ENCODE data around the gene NOS1AP.

The NOS1AP gene

DNA sequence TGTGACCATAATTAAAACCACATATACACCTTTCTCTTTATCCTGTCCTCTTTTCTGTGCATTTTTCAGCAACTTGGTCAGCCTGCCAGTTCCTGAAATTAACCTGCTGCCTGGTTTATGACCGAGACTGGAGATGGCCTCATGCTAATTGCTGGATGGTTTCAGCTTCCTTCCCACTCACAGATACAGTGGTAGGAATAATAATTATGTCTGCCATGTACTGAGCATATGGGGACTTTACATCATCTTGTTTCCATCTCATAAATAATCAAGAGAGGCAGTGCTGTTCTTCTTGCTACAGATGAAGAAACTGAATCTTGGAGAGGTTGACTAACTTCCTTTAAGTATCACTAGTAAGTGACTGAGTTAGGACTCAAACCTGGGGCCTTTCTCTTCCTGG, 148.2 kb downstream of the NOS1AP start:
- DNase-seq = no peak

DNA sequence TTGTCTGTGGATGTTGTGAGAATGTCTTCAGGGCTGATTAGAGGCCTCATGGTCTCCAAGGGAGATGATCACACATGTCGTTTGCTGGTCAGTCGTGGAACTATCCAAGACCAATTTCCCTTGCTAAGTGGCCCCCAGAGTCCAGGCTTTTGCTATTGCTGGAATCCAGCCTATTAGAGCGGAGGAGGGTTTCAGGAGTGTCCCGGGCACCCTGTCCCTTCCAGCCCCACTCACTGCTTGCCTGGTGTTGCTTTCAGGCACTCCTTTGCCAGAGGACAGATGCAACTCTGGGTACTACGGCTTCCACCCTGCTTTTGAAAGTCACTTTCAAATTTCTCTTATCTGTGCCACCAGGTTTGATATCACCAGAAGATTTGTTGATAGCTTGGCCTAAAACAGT, 149.1 kb downstream of the NOS1AP start:
- DNase-seq = no peak

DNA sequence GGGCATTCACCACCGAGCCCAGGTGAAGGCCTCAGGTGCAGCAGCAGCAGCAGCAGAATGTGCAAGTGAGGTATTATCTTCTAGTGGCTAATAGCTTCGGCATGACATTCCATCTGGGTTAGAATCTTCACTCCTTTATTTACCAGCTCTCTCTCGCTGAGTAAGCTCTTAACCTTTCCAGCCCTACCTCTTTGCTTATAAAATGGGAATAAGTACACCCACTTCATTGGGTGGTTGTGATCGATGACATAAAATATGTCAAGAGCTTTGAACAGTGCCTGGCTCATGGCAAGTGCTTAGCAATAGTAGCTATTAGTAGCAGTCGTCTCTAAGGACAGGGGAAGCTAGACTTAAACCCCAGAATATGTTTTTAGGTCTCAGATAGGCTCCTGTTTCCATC, 149.5 kb downstream of the NOS1AP start:
- DNase-seq = no peak

DNA sequence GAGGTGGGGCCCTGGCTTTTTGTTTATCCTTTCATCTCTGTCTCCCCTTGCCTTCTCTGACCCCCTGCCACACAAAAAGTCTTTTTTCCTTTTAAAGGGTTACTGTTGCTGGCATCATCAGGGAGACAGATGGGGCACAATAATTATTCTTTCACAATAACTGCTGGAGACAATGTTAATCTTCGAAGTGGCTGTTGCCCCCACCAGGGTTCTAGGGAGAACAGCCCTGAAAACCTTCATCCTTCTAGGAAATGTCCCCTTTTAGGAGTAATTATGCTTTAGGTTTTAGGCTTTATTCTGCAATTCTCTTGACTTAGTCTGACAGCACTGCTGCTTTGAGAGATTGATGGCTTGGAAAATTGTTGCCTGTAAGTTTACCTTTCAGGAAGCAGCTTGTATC, 150.0 kb downstream of the NOS1AP start:
- no peak for DNase-seq

DNA sequence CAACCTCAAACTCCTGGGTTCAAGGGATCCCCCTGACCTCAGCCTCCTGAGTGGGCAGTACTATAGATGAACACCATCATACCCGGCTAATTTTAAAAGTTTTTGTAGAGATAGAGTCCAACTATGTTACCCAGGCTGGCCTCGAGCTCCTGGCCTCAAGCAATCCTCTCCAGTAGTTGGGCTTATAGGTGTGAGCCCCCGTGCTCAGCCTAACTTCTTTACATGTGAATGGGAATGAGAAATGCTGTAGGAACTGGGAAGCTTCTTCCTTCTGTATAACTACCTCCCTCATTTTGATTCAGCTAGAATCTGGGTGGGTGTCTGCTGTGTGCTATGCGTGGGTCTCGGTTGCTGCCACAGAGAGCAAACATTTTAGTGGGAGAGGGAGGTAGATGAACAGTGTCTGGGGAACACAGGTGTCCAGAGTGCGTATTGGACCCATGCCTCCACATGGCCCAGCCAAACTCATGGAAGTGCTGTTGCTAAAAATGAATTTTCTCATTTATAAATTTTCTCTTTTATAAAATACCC, 150.6 kb downstream of the NOS1AP start:
- no peak for DNase-seq

DNA sequence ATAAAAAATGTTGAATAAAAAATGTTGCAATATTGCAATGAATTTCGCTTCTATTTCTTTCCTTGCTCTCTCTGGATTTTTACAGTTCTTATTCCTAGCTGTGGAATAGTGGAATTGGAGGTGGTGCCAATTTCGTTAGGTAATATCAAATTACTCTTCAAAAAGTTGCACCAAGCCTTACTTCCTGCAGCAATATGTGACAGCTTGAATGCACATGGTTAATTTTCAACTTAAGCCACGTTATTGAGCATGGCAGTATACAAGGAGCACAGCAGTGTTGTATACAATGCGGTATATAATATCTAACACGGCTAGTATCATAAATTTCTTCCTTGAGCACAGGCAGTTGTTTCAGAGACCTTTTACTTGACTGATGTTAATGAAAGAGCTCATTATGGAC, 152.5 kb downstream of the NOS1AP start:
- no peak for DNase-seq

DNA sequence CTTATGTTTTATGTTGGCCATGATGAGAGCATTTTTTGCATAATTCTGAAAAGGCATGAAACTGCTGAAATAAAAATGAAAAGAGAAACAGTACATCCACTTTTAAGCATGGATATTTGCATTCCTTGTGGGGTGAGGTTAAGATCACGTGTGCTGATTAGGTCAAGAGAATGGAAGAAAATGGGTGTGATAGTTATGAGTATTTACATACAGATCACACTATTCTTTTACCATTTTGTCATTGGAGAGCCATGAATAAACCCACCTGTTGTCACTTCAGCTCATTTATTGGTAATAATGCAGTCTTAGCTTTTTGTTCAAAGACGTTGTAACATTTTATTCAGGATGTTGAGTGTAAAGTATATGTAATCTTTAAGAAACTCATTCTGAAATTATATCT, 153.2 kb downstream of the NOS1AP start:
- no peak for DNase-seq

DNA sequence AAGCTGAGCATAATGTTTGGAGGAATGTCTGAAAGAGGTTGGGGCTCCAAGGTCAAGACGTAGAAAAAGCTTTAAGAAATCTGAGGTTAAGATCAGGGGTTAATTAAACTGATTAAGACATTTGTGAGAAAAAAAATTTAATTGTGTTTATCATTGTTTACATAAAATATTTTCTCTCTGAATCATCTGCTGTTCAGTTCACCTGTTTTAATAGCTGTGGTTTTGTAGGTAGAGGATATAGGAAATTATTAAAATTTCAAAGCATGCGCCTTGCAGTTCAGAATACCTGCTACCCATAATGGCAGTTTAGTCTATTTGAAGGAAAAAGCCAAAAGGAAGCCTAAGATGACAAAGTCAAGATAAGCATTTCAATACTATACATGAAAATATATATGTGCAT, 154.0 kb downstream of the NOS1AP start:
- DNase-seq = no peak

DNA sequence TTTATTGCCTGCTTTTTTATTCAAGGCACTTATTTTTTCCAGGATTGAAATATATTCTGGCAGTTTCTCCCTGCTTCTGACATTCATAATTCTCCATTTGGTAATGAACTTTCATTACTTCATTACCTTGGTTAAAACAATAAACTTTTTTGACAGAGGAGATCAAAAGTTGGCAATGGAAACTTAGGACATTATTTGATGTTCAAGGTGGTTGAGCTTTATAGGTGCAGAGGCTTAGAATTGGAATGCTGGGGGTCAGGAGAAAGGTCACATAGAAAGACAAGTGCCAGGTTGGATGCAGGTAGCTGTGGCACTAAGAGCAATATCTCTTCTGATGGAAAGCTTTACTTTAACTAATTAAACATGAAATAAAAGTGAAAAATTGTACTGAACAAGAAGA, 154.8 kb downstream of the NOS1AP start:
- no peak for DNase-seq

DNA sequence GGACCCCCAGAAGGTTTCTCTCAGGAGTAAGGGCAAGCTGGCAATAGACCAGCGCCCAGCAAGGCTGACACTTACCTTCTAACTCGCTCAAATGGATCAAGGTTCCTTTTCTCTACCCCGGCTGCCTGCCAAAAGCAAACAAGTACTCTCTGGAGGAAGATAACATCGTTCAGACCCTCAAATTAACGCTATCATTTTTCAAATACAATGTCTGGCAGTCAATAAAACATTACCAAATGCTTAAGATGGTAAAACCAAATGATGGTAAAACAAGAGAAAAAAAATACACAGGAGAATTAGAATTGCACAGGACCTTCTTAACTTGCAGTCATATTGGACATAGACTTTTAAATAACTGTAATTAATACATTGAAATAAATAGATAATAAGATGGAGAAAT, 159.1 kb downstream of the NOS1AP start:
- DNase-seq = no peak

DNA sequence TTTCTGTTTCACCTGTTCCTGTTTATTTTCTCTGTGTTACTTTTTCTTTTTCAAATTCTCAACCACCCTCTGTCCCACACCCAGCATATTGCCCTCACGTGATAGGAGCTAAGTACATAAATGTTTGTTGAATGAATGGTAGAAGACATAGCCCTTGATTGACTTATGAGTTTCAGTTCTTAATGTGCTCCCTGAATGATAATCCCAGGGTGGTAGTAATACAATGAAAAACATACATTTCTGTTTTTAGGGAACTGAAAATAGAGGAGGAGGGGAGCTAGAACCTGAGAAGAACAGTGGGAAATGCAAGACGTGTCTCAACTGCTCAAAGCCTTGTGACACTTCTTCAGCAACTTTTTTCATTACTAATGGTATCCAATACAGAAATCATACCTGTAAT, 160.1 kb downstream of the NOS1AP start:
- DNase-seq = no peak

DNA sequence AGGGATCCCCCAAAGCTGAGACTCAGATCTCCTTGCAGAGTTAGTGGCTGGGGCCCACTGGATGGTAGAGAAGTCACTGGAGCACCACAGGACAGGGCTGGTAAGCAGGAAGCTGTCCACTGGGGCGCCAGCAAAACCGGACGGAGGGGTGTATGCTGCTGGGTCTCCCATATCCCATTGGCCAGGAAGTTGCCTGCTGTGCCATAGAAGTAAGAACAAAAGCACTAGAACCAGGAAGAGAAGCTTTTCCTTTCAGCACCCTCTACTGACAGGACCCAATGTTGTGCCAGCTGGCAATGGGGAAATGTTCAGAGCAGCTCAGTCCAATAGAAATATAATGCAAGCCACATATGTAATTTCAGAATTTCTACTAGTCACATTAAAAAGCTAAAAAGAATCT, 160.6 kb downstream of the NOS1AP start:
- peak in 14 of 51 donors; percentile 7 to 39 (median 18) for DNase-seq

DNA sequence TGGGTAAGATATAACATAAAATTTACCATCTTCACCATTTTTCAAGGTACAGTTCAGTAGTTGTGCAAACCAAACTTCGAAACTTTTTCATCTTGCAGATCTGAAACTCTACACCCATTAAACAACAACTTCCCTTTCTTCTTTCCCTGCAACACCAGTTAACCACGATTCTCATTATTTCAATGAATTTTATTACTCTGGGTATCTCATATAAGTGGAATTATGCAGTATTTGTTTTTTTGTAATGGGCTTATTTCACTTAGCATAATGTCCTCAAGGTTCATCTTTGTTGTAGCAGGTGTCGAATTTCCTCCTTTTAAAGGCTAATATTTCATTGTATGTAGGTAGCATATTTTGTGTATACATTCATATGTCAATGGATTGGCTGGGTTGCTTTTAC, 161.0 kb downstream of the NOS1AP start:
- DNase-seq = no peak

DNA sequence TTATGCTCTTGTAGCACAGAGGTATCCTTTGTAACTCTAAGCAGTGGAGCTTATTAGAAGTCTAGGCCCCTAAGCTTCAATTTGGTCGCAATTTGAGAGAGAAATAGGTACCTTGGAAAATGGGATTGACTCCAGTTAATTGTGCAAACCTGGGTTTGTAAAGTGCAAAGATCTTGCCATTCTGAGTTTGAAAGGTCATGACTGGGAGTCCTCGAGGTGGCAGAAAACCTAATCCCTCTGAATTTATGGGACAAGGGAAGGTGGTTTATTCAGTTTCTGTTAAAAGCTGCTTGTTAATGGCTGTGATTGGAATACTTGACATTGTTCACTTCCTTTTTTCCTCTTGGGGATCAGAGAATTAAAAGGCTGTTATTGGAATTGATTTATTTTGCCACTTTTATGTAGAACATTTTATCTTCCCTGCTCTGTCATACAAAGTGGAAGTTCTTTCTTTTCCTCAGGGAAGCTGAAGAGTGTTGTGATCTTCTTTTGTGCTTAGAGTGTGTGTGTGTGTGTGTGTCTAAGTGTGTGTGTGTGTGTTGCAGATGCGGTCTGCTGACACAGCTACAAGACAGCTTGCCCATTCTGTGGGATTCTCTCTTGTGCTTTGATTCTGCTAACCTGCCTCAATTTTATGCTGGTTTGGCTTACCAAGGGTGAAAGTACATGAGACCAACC, 162.7 kb downstream of the NOS1AP start:
- DNase-seq = no peak

DNA sequence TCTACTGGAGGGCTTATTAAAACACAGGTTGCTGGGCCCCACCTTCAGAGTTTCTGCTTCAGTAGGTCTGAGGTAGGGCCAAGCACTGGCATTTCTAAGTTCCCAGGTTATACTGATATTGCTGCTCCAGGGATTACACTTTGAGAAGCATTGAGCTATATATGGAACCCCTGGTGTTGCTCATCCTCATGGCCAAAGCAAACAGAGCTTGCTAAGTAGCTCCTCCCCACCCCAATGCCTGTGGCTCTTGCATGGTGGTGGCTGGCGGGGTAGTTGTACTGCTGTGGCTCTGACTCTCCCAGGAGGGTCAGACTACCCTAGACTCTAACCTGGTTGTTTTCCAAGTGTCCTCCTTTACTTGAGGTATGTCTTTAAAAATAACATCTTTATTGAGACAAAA, 163.6 kb downstream of the NOS1AP start:
- no peak for DNase-seq

DNA sequence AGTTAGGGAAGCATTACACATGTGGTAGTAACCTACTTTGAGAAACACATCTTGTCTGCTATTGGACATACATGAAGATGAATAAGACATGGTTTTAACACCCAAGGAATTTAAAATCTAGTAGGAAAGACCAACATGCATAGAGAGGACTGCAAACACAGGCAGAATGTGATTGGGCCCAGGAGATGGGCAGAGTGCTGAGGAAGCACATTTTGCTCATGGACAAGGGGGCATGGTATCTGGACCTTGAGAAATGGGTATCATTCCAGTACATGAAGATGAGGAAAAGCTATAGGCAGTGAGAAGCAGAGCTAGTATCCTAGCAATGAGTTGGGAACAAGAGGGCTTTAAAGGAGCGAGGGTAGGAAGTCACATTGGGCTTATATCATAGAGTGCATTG, 164.4 kb downstream of the NOS1AP start:
- DNase-seq = no peak

DNA sequence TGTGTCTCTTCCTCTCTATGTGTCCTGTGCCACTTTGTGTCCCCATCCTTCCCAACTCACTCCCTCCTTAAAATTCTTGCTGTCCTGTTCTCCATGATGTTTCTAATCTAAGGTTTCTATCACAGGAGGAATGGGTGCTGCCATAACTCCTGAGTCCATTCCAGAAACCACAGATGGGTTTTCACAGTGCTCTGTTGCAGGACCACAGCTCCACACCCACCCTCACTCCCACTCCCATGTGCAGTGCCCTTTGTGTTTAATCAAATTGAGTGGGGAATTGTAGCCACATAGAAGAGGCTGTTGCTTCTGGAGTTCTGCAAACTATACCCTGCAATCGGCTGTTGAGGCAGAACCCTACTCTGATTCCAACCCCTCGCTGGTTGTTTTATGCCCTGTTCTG, 165.1 kb downstream of the NOS1AP start:
- DNase-seq = no peak

DNA sequence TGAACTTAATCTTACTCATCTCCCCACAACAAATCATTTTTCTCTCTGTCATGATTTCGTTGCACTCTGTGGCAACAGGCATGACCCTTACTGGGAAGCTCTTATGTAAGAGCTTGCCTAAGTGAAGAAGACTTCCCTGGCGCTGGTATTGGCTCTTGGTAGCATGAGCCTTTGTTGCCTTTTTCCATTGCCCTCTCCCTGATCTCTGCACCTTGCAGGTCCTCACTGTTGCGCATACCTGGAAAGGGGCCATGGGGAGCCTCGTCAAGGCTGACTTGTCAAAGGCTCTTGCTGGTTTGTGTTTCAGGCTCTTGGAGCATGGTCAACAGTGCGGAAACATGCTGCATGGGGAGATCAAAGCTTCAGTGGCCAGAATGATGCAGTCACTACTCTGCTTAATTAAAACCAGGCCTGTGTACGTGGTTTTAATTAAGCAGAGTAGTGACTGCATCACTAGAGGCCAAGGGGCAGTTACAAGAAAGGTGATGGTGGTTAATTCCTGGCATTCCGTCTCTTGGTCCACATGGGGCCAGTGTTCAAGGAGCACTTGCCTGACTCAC, 165.8 kb downstream of the NOS1AP start:
- DNase-seq = no peak

DNA sequence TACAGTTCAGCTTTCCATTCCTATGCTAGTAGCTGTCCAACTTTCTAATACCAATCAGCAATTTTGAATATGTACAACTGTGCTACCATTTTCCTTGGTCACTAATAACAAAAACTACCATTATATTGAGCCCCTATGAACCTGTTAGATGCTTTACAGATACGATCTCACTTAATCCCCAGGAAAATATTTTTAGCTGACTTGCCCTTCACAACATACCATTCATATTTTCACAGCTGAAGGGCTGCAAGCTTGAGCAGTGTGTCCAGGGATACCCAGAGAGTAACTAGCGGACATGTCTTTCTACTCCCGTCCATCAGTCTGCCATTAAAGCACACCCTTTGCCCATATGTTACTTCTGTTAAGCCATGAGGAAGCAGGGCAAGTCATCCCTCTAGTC, 166.7 kb downstream of the NOS1AP start:
- no peak for DNase-seq

DNA sequence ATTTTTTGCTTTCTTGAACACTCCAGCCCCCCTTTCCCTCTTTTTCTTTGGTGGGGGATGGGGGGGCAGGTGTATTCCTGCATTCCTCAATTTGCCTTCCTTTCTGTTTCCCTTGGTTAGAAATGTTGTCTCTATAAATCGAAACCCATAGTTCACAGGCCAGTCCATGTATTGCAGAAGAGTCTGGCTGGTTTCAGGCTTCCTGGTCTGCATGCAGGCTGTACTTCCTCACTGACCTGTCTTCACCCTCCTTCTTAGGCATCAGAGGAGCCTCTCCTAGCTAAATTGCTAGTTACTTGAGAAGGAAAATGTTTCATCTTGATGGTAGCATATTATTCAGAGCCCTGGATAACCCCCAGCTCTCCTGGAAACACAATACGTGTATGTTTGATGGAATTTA, 167.1 kb downstream of the NOS1AP start:
- no peak for DNase-seq

DNA sequence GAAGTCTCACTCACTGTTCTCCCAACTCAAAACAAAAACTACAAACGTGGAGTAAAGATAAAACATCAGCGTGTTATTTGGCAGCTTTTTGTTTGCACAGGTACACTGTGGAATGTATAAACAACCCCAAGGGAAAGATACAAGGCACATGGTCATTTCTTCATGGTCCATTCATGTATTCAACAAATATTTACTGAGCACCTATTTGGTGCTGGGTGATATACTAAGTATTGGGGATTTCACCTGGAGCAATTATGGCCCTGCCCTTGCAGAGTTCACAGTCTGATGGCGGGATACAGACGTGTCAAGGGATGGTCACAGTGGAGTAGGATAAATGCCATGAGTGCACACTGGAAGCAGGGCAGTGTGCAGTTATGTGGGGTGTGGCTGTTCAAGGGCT, 171.1 kb downstream of the NOS1AP start:
- no peak for DNase-seq

DNA sequence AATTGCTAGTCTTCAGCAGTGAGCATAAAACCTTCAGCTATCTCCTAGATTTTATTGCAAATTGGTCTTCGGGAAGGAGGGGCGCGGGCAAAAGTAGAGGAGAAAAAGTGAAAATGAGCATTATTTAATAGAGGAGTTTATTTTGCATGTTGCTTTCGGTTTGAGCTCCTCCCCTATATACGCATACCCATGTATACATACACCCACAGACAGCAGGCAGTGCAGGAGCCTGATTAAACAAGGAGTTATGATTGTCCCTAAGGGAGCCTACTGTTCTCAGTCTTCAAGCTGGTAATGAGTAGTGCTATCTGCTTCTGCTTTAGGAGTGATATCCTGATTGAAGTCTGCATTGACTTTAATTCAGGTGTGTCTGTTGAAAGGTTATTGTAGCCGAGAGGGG, 173.3 kb downstream of the NOS1AP start:
- DNase-seq = no peak

DNA sequence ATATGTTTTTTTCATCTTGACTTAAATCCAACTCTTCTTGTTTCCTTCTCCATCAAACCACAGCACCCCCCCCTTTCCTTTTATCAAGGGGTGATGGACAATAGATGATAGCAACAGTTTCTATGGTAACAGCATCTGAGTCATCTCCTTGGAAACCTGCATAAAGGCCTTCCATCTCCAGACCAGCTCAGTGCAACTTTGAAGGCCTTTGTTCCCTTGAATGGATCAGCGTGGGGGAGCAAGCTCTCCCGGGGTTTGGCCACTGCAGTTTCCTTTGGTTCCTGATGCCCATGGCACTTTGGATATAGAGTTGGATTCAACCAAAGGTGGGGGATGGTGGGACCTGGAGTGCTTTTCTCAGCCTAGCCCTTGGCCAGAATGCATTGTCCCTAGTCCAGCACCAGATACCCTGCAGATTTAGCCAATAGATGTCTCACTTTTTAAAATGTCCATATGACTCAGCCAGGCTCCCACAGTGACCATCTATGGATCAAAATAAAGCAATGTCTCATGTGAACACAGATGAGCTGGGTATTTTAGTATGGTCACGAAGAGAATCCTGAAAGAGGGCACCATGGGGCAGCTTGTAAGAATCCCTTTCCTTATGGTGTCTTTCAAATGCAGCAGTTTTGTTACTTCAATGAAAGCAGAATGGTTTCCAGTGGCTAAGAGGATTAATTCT, 179.5 kb downstream of the NOS1AP start:
- peak in 37 of 51 donors; percentile 4 to 77 (median 46) for DNase-seq
